ENCODE results near the gene GMDS. TPM values are rescaled to one million over a fixed set of nuclear protein-coding genes. Genes with fewer than 3 reads are reported as not detected.

The GMDS gene
- polyA plus RNA-seq (ENCODE audit: insufficient read length): 8.2 TPM

DNA sequence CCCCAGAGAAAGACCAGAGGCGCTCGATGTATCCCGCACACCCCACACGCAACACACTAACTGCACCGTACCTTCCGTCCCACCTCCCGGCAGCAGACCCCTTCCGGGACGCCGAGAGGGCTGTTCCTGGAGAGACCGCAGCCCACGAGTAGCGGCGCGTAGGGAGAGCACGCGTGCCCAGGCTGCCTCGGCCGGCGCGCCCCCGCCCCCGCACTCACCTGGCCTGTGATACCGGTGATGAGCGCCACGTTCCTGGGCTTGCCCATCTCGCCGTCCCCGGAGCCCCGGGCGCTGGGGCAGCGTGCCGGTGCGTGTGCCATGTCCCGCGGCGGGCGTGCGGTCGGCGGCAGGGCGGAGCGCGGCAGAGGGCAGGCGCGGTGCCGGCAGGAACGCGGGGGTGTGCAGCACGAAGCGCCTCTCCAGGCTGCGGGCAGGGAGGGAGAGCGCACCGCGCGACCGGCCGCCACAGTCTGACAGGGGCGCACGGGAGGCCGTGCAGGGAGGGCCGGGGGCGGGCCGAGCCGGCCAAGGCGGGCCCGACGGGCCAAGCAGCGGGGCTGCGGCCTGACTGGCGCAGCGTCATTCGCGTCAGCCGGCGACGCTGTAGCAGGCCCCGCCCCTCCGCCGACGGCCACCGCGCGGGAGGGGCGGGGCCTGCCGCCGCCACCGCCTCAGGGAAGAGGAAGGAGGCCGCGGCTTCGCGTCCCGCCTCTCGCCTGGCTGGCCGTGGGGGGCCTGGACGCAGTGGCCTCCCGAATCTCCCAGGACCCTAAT is at the start of gene GMDS:
TSS of gene GMDS (minus strand) at position 503 of the 774 bp plus-strand sequence.
- DNase-seq: peak; percentile 93

DNA sequence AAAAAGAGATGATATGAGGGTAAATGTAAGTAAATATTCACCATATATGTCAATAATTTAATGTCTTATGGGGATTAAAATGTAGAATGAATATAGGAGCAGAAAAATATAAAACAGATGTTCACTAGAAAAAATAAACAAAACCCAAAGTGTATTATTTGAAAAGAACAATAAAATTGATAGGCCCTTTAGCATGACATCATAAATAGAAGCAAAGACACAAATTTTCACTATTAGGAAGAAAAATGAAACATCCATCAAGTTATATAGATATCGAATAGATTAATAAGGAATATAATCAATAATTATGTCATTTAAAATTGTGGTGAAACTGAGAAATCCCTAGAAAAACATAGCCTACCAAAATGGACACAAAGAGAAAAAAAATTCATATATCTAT is 40.1 kb upstream of the GMDS start:
- DNase-seq: no peak

DNA sequence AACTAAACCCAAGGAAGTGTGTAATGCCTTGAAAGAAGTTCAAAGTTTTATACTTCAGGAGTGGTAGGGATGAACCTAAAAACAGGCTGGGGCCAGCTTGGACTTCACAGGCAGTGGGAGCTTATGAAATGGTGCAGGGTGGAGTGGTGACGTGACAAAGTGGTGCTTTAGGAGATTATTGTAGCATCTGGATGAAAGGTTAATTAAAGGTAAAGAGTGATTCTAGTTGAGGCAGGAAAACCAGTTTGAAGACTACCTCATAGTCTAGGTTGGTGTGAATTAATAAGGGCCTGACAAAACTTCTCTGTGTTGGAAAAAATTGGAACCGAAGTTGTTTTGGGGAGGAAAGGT is 30.5 kb upstream of the GMDS start:
- no peak for DNase-seq

DNA sequence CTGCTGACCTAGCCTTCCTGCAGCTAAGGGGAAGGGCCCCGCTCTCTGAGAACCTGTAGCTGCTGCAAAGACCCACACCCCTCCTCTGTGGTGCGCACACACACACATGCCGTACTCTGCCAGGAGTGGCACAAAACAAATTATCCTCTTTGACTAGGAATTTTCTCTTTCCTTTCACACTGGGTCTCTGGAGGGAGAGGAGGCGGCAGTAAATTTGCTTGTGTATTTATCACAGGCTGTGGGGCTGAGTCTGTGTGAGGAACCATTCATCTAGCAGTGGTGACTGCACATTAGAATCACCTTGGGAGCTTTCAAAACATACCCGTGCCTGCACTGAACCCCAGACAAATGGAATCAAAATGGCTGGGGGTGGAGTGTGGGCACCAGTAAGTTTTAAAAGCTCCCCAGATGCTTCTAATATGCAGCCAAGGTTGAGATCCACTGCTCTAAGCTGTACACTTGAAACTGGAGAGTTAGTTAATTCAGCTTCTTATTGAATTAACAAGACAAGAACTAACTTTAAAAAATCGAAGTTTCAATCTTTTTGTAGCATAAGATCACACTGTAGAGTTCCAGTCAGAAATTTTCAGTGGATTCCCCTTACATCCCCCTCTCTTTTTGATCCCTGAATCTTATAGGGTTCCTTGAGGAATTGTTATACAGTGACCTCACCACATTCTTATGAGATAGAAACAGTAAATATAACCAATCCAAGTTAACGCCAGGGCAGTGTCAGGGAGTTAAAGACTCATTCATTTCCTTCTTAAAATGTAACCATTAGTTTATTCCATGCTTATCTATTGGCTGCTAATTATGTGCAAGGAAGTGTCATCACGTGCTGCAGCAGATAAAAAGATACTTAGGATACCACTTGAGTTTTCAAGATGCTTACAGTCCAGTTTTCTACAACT is 29.8 kb upstream of the GMDS start:
- peak; percentile 15 for DNase-seq

DNA sequence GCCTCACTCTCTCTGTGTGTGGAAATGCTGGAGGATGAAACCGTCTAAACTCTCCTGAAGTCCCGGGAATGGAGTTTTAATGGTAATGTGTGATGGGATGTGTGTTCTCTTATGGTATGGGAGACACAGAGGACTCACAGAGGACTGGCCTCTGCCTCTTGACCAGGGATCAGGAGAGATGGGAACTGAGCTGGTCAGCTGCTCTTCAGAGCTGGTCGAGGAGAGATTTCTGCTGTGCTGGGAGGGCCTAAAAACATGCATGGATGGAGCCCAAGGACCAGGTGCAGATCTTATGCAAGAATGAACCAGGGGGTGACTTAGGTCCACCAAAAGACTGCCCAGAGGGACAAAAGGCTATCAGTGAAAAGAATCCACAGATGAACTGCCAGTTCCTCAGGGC is 27.3 kb upstream of the GMDS start:
- DNase-seq: no peak

DNA sequence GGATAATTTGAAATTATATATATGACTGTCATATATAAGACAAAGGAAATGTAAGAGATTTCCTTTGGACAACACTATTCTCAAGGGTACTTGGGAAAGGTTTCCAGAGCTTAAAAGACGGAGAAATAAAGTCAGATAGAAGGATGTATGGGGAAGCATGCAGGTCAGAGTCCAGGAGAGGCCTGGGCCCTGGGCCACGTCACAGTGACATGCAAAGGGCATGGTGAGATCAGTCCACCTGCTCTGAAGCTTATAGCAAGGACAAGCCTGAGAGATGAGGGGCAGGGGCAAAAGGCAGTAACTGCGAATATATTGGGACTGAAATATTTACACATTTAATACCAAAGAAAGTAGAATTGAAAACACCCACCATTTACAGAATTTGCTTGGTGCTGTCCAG is 24.6 kb upstream of the GMDS start:
- DNase-seq: no peak

DNA sequence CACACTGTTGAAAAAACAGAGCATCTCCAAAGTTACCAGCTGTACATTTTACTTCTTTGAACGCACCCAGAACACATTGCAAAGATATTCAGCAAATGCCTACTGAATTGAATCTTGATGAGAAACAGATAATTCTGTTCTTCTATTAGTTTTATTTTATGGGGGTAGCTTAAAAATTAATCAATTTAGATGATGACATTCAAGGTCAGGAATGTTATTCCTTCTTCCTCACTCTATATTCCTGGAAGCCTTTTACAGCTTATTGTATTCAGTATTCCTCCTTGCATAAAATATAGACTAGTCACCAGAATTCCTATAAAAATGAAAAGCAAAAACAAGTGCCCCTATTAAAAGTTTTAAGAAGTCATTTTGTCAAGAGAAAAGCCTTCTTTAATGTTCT is 21.4 kb upstream of the GMDS start:
- DNase-seq: no peak

DNA sequence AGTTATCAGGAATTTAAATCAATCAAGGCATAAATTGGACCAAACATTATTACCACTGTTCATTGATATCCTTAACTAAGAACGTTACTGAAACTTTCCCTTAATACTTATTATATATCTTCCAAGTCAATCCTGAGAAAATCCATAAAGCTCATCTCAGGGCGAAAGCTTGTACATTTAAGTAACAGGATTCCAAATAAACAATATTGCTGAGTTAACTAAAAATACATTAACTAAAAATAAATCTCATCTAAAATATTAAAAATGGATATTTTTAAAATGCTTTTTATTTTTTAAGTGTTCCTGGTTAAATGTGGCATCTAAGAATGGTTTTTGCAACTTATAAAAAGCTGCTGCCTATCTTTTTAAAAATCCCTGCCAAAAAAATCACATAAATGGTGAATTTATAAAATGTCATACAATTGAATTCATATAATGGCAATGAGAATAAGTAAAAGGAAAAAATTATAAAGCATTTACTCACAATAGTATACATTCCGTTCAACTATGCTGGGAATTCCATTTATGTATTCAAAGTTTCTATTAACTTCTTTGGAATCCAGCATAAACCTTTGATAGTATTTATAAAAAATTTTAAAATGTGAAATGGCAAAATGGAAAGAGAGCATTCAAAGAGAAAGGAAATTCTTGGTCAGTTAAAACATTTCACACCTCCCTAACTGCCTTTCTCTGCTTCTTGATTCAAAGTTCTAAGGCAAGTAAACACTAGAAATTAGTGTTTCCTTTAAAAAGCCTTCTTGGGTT is 20.8 kb upstream of the GMDS start:
- DNase-seq: no peak

DNA sequence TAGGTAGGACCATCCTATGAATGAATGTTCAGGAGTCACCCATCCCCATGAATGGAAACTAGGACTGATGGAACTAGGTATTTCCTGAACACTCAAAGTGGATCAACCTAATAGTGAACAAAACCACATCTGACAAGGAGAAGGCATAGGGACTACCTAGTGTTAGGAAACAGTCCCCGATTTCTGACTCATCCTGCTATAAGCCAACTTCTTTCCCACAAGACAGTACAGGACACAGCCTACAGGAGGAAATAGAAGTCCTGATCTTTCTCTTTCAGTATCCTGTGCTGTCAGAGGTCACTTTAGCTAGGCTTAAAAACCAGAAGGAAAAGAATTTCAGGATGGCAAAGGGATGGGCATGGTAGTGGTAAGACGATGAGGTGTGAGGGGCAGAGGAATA is 19.5 kb upstream of the GMDS start:
- no peak for DNase-seq

DNA sequence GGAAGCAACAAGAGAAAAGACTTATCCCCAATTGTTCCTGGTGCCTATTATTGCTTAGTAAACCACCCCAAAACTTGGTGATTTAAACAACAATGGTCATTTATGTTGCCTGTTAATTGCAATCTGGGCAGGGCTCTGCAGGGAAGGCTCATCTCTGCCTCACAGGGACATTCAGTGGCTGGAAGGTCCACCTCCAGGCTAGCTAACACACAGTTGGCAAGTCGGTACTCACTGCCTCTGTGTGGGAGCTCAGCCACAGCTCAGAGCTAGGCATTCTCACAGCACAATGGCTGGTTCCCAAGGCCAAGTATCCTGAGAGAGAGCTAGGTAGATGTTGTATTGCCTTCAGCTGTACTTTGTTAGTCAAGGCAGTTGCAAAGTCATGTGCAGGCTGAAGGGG is 18.5 kb upstream of the GMDS start:
- no peak for DNase-seq

DNA sequence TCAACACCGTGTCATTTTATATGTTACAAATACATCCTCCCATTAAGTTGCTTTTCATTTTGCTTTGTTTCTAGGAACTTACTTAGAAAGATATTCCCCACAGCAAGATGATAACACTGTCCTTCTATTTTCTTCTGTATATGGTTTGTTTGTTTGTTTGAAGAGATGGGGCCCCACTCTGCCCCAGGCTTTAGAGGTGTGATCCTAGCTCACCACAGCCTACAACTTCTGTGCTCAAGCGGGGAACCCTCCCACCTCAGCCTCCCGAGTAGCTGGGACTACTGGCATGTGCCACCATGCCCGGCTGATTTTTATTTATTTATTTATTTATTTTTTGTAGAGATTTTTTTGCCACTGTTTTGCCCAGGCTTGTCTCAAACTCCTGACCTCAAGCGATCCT is 14.2 kb upstream of the GMDS start:
- DNase-seq: no peak

DNA sequence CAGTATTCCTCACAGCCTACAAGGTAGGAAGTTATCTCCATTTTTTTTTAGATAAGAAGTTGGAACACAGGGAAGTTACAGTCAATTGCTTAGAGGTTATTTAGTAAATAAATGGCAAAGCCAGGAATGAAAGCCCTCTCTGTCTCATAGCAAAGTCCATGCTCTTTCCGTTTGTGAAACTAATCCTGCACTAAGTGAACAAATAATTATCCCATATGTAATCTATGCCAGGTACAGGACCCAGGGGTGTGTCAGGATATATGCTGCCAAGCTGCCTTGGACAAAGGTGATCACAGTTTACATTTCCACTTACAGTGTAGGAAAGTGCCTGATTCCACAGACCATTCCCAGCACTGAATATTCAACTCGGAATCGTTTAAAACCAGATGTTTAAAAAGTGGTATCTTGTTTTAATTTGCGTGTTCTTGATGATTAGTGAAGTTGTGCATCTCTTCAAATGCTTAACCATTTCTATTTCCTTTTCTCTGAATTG is 13.6 kb upstream of the GMDS start:
- DNase-seq: no peak

DNA sequence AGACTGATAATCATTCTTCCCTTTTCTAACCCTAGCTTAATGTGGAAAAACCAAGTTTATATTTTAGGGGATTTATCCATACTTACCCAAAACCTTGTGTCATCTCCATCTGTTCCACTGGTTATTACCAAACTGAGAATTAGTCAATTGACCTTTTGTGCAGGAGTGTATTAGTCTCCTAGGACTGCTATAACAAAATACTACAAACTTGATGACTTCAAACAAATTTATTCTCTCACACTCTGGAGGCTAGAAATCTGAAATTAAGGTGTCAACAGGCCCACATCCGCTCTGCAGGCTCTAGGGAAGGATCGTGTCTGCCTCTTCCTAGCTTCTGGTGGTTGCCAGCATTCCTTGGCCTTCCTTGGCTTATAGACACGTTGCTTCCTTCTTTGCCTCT is 12.7 kb upstream of the GMDS start:
- DNase-seq: no peak

DNA sequence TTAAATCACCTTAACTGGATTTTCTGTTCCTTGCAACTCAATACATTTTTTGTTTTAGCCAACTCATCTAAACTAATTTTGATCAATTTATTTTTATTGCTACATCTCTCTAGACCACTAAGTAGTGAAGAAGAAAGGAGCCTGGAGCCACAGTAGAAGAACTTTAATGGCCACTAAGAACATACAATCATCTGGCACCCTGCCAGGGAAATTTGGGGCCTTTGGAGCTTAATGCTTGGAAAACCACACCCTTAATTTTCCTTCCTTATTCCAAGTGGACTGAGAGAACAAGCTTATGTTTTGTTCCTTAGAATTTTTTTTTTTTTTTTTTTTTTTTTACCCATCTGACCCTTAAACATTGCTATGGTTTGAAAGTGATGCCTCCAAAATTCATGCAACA is 12.0 kb upstream of the GMDS start:
- DNase-seq: no peak

DNA sequence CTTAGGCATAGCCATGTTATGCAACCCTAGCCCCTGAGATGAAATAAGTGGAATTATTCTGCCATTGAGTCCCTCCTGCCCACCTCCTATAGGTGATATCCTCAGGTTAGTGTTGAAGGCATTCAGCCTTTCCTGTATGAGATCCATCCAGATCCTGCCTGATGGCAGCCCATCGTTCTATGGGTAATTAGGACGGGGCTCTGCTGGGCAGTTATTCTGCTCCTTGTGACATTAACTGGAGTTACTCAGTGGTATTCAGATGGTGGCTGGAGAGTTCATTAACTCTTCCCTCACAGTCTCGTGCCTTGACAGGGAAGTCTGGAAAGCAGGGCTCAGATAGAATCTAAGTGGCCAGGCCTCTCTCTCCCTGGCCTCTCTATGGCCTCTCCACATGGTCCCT is 9.3 kb upstream of the GMDS start:
- no peak for DNase-seq

DNA sequence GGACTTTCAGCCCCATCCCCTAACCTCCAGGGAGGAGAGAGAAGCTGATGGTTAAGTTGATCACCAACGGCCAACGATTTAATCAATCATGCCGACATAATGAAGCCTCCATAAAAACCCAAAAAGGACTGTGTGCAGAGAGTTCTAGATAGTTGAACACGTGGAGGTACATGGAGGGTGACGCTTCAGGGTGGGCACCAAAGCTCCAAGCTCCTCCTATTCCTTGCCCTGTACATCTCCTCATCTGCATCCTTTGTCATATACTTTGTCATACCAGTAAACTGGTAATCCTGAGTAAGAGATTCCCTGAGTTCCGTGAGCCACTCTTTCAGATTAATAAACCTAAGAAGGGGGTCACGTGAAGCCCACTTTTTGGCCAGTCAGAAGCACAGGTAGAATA is 3.7 kb upstream of the GMDS start:
- DNase-seq: no peak

DNA sequence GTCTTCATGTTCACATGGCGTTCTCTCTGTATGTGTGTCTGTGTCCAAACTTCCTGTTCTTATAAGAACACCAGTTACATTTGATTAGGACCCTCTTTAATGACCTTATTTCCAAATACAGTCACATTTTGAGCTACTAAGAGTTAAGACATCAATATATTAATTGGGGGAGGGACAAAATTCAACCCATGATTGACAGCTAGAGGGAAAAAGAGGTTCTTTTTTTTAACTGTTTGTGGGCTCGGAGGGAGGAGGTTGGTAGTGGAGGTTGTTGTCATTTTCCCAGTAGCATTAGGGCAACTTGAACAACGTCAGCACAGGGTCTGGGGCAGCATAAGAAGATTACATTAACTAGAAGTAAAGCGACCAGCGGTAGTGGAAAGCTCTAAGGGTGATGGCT is 2.3 kb upstream of the GMDS start:
- no peak for DNase-seq

DNA sequence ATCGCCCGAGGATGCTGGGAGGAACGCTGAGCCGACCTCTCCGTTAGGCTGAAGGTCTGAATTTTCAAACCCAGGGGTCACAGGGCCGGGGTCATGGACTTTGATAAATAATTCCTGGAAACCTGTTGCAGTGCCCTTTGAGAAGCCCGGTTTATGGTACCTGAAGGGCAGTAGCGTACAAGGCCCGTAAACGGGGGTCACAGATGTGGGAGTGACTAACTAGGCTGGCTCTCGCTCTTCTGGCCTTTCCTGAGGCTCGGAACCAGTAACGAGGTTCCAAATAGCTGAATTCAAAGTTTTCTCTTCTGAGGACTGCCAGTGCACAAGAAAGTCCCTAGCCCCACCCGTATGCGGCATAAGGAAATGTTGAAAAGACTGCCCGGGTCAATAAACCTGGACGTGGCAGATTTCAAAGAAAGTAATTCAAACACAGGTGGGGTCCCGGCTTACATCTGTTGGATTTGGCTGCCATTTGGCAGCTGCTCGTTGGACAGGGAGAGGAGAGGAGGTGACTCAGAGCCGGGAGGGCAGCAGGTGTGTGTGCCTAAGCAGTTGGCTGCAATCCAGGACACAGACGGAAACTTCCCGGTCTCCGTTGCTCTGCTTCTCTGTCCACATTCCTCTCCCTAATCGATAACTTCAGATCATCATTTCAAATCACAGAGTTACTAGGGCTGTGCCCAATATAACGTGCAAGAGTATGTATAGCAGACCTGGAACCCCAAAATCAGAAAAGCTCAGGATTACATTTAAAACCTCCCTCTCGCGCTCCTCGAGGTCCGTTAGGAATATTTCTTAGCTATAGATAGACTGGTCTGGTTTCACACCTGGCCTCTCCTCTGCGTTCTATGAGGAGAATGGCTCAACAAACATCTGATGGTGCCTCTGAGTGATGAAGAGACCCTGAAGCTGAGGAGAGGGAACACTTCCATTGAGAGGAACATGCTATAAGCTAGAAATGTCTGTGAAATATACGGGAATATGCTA is 765 bp upstream of the GMDS start:
- DNase-seq: peak; percentile 60

DNA sequence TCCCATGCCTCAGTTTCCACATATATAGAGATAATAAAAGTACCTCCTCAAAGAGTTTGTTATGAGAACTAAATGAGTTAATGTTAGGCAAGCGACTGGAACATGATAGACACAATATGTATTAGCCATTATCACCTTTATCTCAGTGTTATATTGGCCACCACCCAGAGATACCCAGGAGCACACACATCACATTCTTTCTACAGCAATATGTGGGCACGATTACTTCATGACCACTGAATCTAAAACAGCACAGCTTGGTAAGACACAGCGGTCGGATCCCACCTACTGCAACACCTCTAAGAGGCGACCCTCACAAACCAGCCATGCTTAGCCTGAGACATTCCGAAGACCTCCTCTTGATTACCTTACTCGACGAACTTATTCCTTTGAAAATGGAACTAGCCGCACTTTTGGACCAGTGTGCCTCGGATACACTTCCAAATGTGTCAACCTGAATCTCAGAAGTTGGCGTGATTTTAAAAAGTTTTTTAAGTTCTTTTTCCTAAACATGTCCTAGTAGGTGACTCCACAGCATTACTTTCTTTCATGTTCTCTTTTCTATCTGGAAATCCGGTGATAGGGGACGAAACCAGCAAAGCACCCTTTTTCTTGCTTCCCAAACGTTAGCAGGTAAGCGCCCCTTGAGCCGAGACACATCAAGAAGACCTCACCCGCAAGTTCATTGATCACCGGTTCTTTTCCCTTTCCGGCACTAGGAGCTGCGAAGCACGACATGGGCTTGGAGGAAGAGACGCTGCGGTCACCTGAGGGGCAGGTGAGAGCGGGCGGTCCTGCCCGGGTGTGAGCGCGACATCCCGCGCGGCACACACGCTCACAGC is 923 bp downstream of the GMDS start:
- no peak for DNase-seq

DNA sequence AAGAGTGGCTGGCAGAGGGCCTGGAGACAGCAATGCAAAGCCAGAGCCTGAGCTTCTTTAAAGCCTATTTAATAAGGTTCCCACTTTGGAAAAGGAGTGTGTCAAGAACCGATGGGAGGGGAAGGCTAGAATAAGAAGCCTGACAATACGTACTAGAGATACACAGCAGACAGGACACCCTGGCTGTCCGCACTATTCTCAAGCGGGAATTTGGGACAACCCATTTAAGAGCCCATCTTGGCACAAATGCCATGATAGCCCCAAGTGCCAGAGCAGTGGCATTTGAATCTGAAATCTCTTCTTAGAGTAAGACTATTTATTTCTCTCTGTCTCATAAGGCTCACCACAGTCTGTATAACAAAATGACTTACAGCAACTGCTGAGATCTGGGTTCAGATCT is 3.1 kb downstream of the GMDS start:
- DNase-seq: no peak

DNA sequence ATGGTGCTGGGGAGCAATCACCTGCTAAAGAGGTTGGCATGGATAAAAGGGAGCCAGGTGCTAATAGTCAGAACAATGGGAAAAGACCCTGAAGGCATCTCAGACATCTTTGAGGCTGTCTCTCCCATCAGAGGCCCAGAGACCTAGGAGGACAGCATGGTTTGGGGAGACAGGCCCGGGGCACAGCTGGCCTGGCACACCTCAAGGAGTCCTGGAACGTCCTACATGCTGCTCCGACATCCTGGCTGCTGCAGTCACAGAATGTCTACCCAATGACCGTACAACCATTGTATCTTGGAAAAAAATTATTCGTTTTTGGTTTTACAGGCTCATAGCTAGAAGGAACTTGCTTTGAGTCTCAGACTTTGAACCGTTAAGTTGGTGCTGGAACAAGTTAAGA is 4.4 kb downstream of the GMDS start:
- DNase-seq: no peak
